ENCODE results near the gene LYSMD2. TPM values are rescaled to one million over a fixed set of nuclear protein-coding genes. Genes with fewer than 3 reads are reported as not detected.

The LYSMD2 gene
- polyA plus RNA-seq, 1 experiment: 3.4 TPM

DNA sequence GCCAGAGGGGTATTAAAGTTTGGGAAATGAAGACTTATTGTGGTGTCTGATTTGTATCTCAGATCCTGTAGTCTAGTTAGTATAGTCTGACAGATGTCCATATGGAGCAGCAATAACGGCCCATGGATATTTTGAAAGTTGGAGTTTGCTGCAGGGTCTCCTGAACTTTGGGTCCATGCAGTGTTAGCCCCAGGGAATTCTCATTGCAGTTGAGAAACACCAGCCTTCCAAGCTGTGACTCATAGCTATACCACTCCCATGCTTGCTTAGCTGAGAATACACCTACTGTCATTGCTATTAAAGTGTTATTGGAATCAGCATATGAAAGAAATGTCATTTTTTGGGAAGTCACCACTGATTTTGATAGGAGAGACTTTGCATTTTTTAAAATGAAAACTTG, 43.2 kb upstream of the LYSMD2 start:
- TF ChIP-seq CTCF (IDR thresholded peaks at IDR 0.05; ENCODE audit: insufficient read depth, low read depth, low read length): no peak
- no peaks in the 10 kb centered on the region for H3K27me3 ChIP-seq (ENCODE audit: control insufficient read depth, insufficient read depth, low read length)
- H3K36me3 ChIP-seq (ENCODE audit: control insufficient read depth, insufficient read depth, low read length): no peaks in the 10 kb centered on the region
- ChIA-PET POLR2A (no interaction called here), CTCF (interaction anchor here (0.8 to 1.4 kb wide), 5 partner anchors 8 to 131 kb away, joined by 3 to 8 read pairs (median 4); no protein-coding TSS in a partner anchor)
- no peak for DNase-seq (ENCODE audit: low read depth)
- H3K4me3 ChIP-seq (ENCODE audit: low read depth, low read length): no peak overlapping the region

DNA sequence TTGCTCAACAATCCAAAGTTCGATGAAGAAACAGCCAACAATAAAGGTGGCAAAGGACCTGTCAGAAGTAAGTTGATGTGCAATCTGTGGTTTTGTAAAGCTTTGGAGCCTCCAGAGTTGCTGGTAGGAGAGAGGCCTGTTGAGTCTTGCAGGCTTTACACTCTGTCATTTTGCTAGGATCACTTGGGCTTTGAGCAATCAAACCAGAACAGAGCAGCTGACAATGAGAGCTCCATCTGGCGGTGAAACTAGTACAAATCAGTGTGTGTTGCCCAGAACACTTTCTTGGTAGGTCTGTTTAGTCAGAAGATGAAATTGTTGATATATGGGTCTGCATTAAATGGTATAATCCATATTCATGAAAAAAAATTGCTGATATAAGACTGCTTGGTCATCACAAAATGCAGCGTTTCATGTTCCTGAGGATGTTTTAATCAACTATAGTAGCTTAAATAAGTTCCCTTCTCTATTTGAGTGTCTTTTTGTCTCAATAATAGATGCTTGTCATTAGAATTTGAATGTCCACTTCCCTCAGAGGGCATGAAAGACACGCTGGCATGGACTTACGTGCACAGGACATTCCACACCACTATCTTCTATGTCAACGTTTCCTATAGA, 39.6 kb upstream of the LYSMD2 start:
- Histone ChIP-seq H3K4me3 (ENCODE audit: low read depth, low read length) (no peak overlapping the region), H3K27me3 (ENCODE audit: control insufficient read depth, insufficient read depth, low read length) (no peaks in the 10 kb centered on the region), H3K36me3 (ENCODE audit: control insufficient read depth, insufficient read depth, low read length) (no peaks in the 10 kb centered on the region)
- DNase-seq (ENCODE audit: low read depth): no peak
- ChIA-PET POLR2A (no interaction called here), CTCF (interaction anchor here (0.7 to 8.6 kb wide), 49 partner anchors 10 to 457 kb away, joined by 3 to 226 read pairs (median 5); partner anchors contain the start of genes DMXL2 and LYSMD2)
- peak; percentile 81 for TF ChIP-seq CTCF (IDR thresholded peaks at IDR 0.05; ENCODE audit: insufficient read depth, low read depth, low read length)

DNA sequence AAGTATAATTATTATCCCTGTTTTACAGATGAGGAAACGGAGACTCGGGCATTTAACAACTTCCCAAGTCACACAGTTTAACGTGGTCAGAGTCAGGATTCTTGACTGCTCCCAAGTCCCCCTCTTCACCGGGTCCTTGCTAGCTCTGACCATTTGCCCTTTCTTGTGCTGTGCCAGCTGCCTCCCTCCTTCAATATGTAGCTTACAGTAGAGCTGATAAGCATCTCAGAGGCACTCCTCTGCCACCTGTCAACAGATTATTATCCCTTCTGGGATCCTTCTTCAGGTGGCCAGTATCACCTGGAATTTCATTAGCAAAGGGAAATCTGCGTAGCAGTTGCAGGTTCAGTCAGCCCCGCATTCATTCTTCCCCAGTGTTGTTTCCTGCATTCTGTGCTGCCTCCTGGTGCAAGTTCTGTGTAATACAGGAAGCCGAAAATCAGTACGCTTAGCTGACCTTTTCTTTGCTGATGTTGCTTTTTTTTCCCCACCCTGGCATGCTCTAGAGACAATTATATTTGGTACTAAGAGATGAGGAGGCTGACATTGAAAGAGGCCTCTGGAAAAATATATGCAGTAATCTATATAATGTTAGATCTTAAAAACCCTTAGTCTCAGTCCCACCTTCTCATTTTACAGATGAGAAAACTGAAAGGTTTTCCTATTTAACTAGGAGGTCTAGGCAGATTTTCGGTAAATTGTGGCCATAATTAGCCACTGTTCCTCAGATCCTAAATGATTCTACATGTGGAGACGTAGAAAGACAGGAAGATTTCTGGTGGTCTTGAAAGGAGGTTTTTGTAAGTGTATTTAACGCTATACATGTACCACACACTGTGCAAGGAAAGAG, 38.7 kb upstream of the LYSMD2 start:
- peak; percentile 72 for TF ChIP-seq CTCF (IDR thresholded peaks at IDR 0.05; ENCODE audit: insufficient read depth, low read depth, low read length)
- no peak for DNase-seq (ENCODE audit: low read depth)
- no peak overlapping the region for H3K4me3 ChIP-seq (ENCODE audit: low read depth, low read length)
- H3K36me3 ChIP-seq (ENCODE audit: control insufficient read depth, insufficient read depth, low read length): no peaks in the 10 kb centered on the region
- no peaks in the 10 kb centered on the region for H3K27me3 ChIP-seq (ENCODE audit: control insufficient read depth, insufficient read depth, low read length)
- POLR2A ChIA-PET: no interaction called here
- CTCF ChIA-PET: interaction anchor here (0.8 to 8.6 kb wide), 49 partner anchors 10 to 453 kb away, joined by 3 to 226 read pairs (median 5); partner anchors contain the start of genes DMXL2, LYSMD2 and SCG3

DNA sequence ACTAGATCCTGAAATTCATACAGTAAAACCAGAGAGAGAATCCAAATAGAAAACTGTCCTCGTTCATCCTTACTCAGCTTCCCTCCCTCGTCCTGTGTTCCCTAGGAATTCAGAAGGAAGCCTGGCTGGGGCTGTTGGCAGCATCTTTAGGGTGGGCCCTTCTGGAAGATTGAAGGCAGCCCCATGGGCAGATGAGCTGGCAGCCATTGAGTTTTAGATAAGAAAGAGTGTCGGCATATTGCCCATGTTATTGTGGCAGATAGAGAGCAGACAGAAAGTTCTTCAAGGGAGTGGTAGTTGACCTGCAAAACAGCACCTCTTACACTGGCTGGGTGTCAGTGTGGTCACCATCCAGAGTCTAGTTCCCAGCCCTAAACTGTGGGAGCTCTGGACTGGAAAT, 37.5 kb upstream of the LYSMD2 start:
- no peak for TF ChIP-seq CTCF (IDR thresholded peaks at IDR 0.05; ENCODE audit: insufficient read depth, low read depth, low read length)
- Histone ChIP-seq H3K36me3 (ENCODE audit: control insufficient read depth, insufficient read depth, low read length) (no peaks in the 10 kb centered on the region), H3K4me3 (ENCODE audit: low read depth, low read length) (no peak overlapping the region), H3K27me3 (ENCODE audit: control insufficient read depth, insufficient read depth, low read length) (no peaks in the 10 kb centered on the region)
- ChIA-PET POLR2A (no interaction called here), CTCF (interaction anchor here (1.5 to 8.6 kb wide), 10 partner anchors 12 to 133 kb away, joined by 3 to 226 read pairs (median 18); partner anchors contain the start of gene SCG3)
- DNase-seq (ENCODE audit: low read depth): no peak

DNA sequence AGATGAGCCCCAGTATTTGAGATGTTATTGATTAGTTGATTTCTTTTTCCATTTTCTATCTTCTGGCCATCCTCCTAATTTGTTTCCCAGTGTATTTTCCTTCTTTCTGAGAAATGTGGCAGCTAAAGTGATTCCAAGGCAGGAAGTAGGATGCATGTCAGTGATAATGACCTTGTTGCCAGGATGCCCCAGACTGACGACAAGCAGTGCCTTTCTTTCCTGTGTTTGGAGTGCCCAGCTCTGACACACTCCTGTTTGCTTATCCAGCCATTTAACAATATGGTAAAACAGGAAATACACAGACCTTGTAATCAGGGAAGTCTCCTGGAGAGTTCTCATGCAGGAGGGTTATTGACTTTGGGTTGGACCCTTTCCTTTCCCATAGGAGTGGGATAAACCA, 34.3 kb upstream of the LYSMD2 start:
- ChIA-PET CTCF (interaction anchor here (0.9 to 8.6 kb wide), 5 partner anchors 10 to 140 kb away, joined by 3 to 226 read pairs (median 5); partner anchors contain the start of gene LYSMD2), POLR2A (no interaction called here)
- H3K27me3 ChIP-seq (ENCODE audit: control insufficient read depth, insufficient read depth, low read length): no peaks in the 10 kb centered on the region
- no peak overlapping the region for H3K4me3 ChIP-seq (ENCODE audit: low read depth, low read length)
- no peaks in the 10 kb centered on the region for H3K36me3 ChIP-seq (ENCODE audit: control insufficient read depth, insufficient read depth, low read length)
- no peak for DNase-seq (ENCODE audit: low read depth)
- no peak for TF ChIP-seq CTCF (IDR thresholded peaks at IDR 0.05; ENCODE audit: insufficient read depth, low read depth, low read length)
